Kidney glomerular epithelial cell (primary cell): ENCODE data around the gene NCAPG2.
"Not testable (repeated sequence)": the region's sequence is repeated elsewhere in the genome, so short reads cannot be mapped to it uniquely, and the experiment has no call there.

ENCODE experiments used
- DNase-seq: peaks from one replicate; lab custom pipeline; 2025; lab: John Stamatoyannopoulos, UW

The NCAPG2 gene

GRCh38 chr7:158666966-158667678 lies 37.5 kb downstream of the NCAPG2 start:
- not testable (repeated sequence) for DNase-seq

- no peak for DNase-seq
Observed at GRCh38 chr7:158666401-158666800, 38.2 kb downstream of the NCAPG2 start.

GRCh38 chr7:158664406-158664805 lies 40.2 kb downstream of the NCAPG2 start:
- DNase-seq, result no peak

- no peak for DNase-seq
Observed at GRCh38 chr7:158663428-158663741, 41.2 kb downstream of the NCAPG2 start.

GRCh38 chr7:158662610-158663427 lies 41.8 kb downstream of the NCAPG2 start:
- DNase-seq, result no peak

GRCh38 chr7:158658475-158658874 lies 46.1 kb downstream of the NCAPG2 start:
- no peak for DNase-seq

GRCh38 chr7:158657189-158657746 lies 47.3 kb downstream of the NCAPG2 start:
- DNase-seq, result no peak

- no peak for DNase-seq
Observed at GRCh38 chr7:158655931-158656441, 48.6 kb downstream of the NCAPG2 start.

- no peak for DNase-seq
Observed at GRCh38 chr7:158655507-158655906, 49.1 kb downstream of the NCAPG2 start.

- peak; percentile 13 for DNase-seq
Observed at GRCh38 chr7:158651968-158652565, 52.5 kb downstream of the NCAPG2 start.

GRCh38 chr7:158650821-158651225 lies 53.8 kb downstream of the NCAPG2 start:
- DNase-seq, result peak; percentile 5

- peak; percentile 55 for DNase-seq
Observed at GRCh38 chr7:158649279-158649678, 55.3 kb downstream of the NCAPG2 start.

- no peak for DNase-seq
Observed at GRCh38 chr7:158648787-158649186, 55.8 kb downstream of the NCAPG2 start.

- no peak for DNase-seq
Observed at GRCh38 chr7:158648168-158648567, 56.4 kb downstream of the NCAPG2 start.

GRCh38 chr7:158647475-158647792 lies 57.2 kb downstream of the NCAPG2 start:
- no peak for DNase-seq

GRCh38 chr7:158646766-158647474 lies 57.7 kb downstream of the NCAPG2 start:
- DNase-seq, result no peak

GRCh38 chr7:158645842-158646241 lies 58.8 kb downstream of the NCAPG2 start:
- no peak for DNase-seq

GRCh38 chr7:158642149-158642548 lies 62.5 kb downstream of the NCAPG2 start:
- no peak for DNase-seq

- DNase-seq, result no peak
Observed at GRCh38 chr7:158638001-158638400, 66.6 kb downstream of the NCAPG2 start.

GRCh38 chr7:158633055-158633956 lies 71.3 kb downstream of the NCAPG2 start:
- no peak for DNase-seq

- DNase-seq, result no peak
Observed at GRCh38 chr7:158631574-158632195, 72.9 kb downstream of the NCAPG2 start.
